CD4-positive, alpha-beta memory T cell (primary cell): ENCODE measurements around the gene SMCO1. TPM values are rescaled to one million over a fixed set of nuclear protein-coding genes. Genes with fewer than 3 reads are reported as not detected.
A peak's percentile ranks its signal among the peaks of the same experiment; 100 is the strongest.
"Not testable (repeated sequence)": the region's sequence is repeated elsewhere in the genome, so short reads cannot be mapped to it uniquely, and the experiment has no call there.

Experiments used
- CTCF ChIA-PET: fragments of 350-600 bp; sonication (Branson Sonifier 250); formaldehyde crosslinking; loops from one replicate; lab custom pipeline; 2021; ENCODE audit warnings: inconsistent platforms; ENCODE audit not compliant: partially characterized antibody; lab: Charles Lee
- POLR2A ChIA-PET: fragments of 350-600 bp; sonication (Branson Sonifier 250); formaldehyde crosslinking; loops from one replicate; lab custom pipeline; 2021; ENCODE audit not compliant: partially characterized antibody; lab: Charles Lee
- DNase-seq, 5 donors: peaks; one replicate each; pipeline versions ENCODE4 v3.0.0 to v3.0.0-alpha.2; 2020 to 2022; ENCODE audit warnings: mixed read lengths in 1 of 5
- H3K27ac ChIP-seq: one replicate; pipeline ENCODE4 v1.7.0; 2013; ENCODE audit warnings: low read depth, low read length
- H3K27me3 ChIP-seq: 2 replicates; pipeline ENCODE4 v1.7.0; 2013; ENCODE audit warnings: mild to moderate bottlenecking, low read length, moderate library complexity; ENCODE audit not compliant: insufficient read depth
- H3K36me3 ChIP-seq: 2 replicates; pipeline ENCODE4 v1.7.0; 2013; ENCODE audit warnings: mild to moderate bottlenecking, low read length, moderate library complexity; ENCODE audit not compliant: insufficient read depth
- H3K4me1 ChIP-seq: 2 replicates; pipeline ENCODE4 v1.7.0; 2013; ENCODE audit warnings: mild to moderate bottlenecking, low read length, moderate library complexity; ENCODE audit not compliant: insufficient read depth
- H3K4me3 ChIP-seq, 2 donors: one replicate each; pipeline ENCODE4 v1.7.0; 2013; ENCODE audit warnings: low read length in 2 of 2, mild to moderate bottlenecking in 1 of 2
- H3K9me3 ChIP-seq, 2 donors: one replicate each; pipeline ENCODE4 v1.7.0; 2013; ENCODE audit warnings: low read length in 2 of 2, control low read depth in 1 of 2; ENCODE audit not compliant: control insufficient read depth in 1 of 2
- H3K27ac Mint-ChIP-seq, 7 donors: one replicate each; pipeline ENCODE4 v1.8.0; 2020 to 2021; ENCODE audit warnings: mixed read lengths in 7 of 7, mild to moderate bottlenecking in 6 of 7, inconsistent platforms in 3 of 7, moderate library complexity in 3 of 7
- H3K27me3 Mint-ChIP-seq, 2 donors: one replicate each; pipeline ENCODE4 v1.8.0; 2020 to 2021; ENCODE audit warnings: mixed read lengths in 2 of 2
- H3K36me3 Mint-ChIP-seq, 2 donors: one replicate each; pipeline ENCODE4 v1.8.0; 2020 to 2021; ENCODE audit warnings: mixed read lengths in 2 of 2, inconsistent platforms in 1 of 2, mild to moderate bottlenecking in 1 of 2
- H3K4me1 Mint-ChIP-seq, 4 donors: one replicate each; pipeline ENCODE4 v1.8.0; 2020 to 2021; ENCODE audit warnings: mixed read lengths in 4 of 4, mild to moderate bottlenecking in 1 of 4
- H3K4me3 Mint-ChIP-seq, 8 donors: one replicate each; pipeline ENCODE4 v1.8.0; 2020 to 2021; ENCODE audit warnings: mixed read lengths in 8 of 8, mild to moderate bottlenecking in 7 of 8, moderate library complexity in 6 of 8, inconsistent platforms in 3 of 8
- H3K9me3 Mint-ChIP-seq, 8 donors: one replicate each; pipeline ENCODE4 v1.8.0; 2020 to 2021; ENCODE audit warnings: mixed read lengths in 8 of 8, mild to moderate bottlenecking in 5 of 8, inconsistent platforms in 3 of 8, moderate library complexity in 1 of 8
- intact Hi-C: fragments of 100-400 bp; cut with micrococcal nuclease; formaldehyde crosslinking; loops from one replicate; pipeline ENCODE4 v1.15.1; 2023
- polyA plus RNA-seq, 2 donors: library from polyadenylated mRNA; unstranded; fragments of 300-500 nt; fragmentation: Illumina TruSeq; gene quantifications; one replicate each; pipeline ENCODE4 v1.2.3, GENCODE V29; 2021
- total RNA-seq, 2 experiments: library from RNA; stranded (reverse); gene quantifications; one replicate each; pipeline ENCODE4 v1.2.3, GENCODE V29; 2021

Gene SMCO1
- total and polyA plus RNA-seq, 4 experiments from 2014 or later, result not detected

- DNase-seq, result no peak
- Mint-ChIP-seq H3K4me3 (no peak overlapping the region), H3K27me3 (no peaks in the 10 kb centered on the region), H3K9me3 (peaks cover 0 to 9% (median 6%) of the 10 kb centered on the region in 8 donors), H3K27ac (peak overlapping the region in 4 of 7 donors; percentile 30 to 85 (median 72)), H3K36me3 (peaks cover 10 to 29% of the 10 kb centered on the region in 2 donors), H3K4me1 (peaks cover 8 to 9% (median 9%) of the 10 kb centered on the region in 4 donors)
- H3K36me3 ChIP-seq, result no peaks in the 10 kb centered on the region
- CTCF ChIA-PET, result interaction anchor here (1.2 to 2.4 kb wide), 3 partner anchors 26 to 31 kb away, joined by 4 to 15 read pairs (median 5); no protein-coding TSS in a partner anchor
- POLR2A ChIA-PET, result interaction anchor here (1.4 kb wide), 1 partner anchor 14 kb away, joined by 3 read pairs; the partner anchor contains the start of genes FBXO45 and WDR53
- no peak overlapping the region for H3K27ac ChIP-seq
- no peaks in the 10 kb centered on the region for H3K9me3 ChIP-seq
- no peaks in the 10 kb centered on the region for H3K27me3 ChIP-seq
- no peak overlapping the region for H3K4me3 ChIP-seq
- intact Hi-C loops, result no loop called here
- H3K4me1 ChIP-seq, result peaks cover under 1% of the 10 kb centered on the region
Measured at GRCh38 chr3:196554205-196554604, 39.1 kb upstream of the SMCO1 start.

GRCh38 chr3:196553551-196553950 is 38.4 kb upstream of the SMCO1 start:
- Histone ChIP-seq H3K4me1 (no peaks in the 10 kb centered on the region), H3K4me3 (no peak overlapping the region), H3K27ac (no peak overlapping the region), H3K9me3 (no peaks in the 10 kb centered on the region), H3K36me3 (no peaks in the 10 kb centered on the region), H3K27me3 (no peaks in the 10 kb centered on the region)
- ChIA-PET POLR2A (interaction anchor here (1.4 kb wide), 1 partner anchor 15 kb away, joined by 3 read pairs; the partner anchor contains the start of genes FBXO45 and WDR53), CTCF (interaction anchor here (1.2 to 2.4 kb wide), 3 partner anchors 25 to 31 kb away, joined by 4 to 15 read pairs (median 5); no protein-coding TSS in a partner anchor)
- H3K4me1 Mint-ChIP-seq, result peaks cover 5% of the 10 kb centered on the region in 4 donors
- no peak for DNase-seq
- intact Hi-C loops, result no loop called here
- H3K36me3 Mint-ChIP-seq, result peaks cover 10 to 27% of the 10 kb centered on the region in 2 donors
- H3K9me3 Mint-ChIP-seq, result peaks cover 0 to 9% (median 6%) of the 10 kb centered on the region in 8 donors
- H3K4me3 Mint-ChIP-seq, result no peak overlapping the region
- no peaks in the 10 kb centered on the region for H3K27me3 Mint-ChIP-seq
- peak overlapping the region in 1 of 7 donors; percentile 12 for H3K27ac Mint-ChIP-seq

GRCh38 chr3:196552253-196552652 is 37.1 kb upstream of the SMCO1 start:
- no peak for DNase-seq
- Mint-ChIP-seq H3K9me3 (peaks cover 0 to 17% (median 11%) of the 10 kb centered on the region in 8 donors), H3K36me3 (peaks cover 14 to 25% of the 10 kb centered on the region in 2 donors), H3K27me3 (no peaks in the 10 kb centered on the region), H3K4me1 (peaks cover 3 to 5% (median 5%) of the 10 kb centered on the region in 4 donors), H3K4me3 (no peak overlapping the region), H3K27ac (no peak overlapping the region)
- POLR2A ChIA-PET, result no interaction called here
- H3K9me3 ChIP-seq, result no peaks in the 10 kb centered on the region
- no peaks in the 10 kb centered on the region for H3K36me3 ChIP-seq
- no peak overlapping the region for H3K4me3 ChIP-seq
- H3K27me3 ChIP-seq, result no peaks in the 10 kb centered on the region
- no peaks in the 10 kb centered on the region for H3K4me1 ChIP-seq
- intact Hi-C loops, result no loop called here
- CTCF ChIA-PET, result no interaction called here
- H3K27ac ChIP-seq, result no peak overlapping the region

GRCh38 chr3:196550172-196550571 is 35.0 kb upstream of the SMCO1 start:
- H3K36me3 ChIP-seq, H3K27ac ChIP-seq, CTCF ChIA-PET, H3K4me3 Mint-ChIP-seq, POLR2A ChIA-PET, DNase-seq, intact Hi-C loops, H3K27ac Mint-ChIP-seq, H3K9me3 ChIP-seq, H3K4me3 ChIP-seq, H3K4me1 Mint-ChIP-seq, H3K27me3 ChIP-seq, H3K4me1 ChIP-seq, H3K27me3 Mint-ChIP-seq: not testable (repeated sequence)
- Mint-ChIP-seq H3K9me3 (peaks cover 0 to 17% (median 11%) of the 10 kb centered on the region in 8 donors), H3K36me3 (peaks cover 10 to 14% of the 10 kb centered on the region in 2 donors)

GRCh38 chr3:196549312-196549711 is 34.2 kb upstream of the SMCO1 start:
- H3K27me3 ChIP-seq, H3K4me3 ChIP-seq, POLR2A ChIA-PET, H3K27me3 Mint-ChIP-seq, H3K9me3 ChIP-seq, H3K27ac ChIP-seq, H3K36me3 Mint-ChIP-seq, CTCF ChIA-PET, H3K36me3 ChIP-seq, H3K27ac Mint-ChIP-seq, intact Hi-C loops, H3K4me1 Mint-ChIP-seq, H3K4me3 Mint-ChIP-seq, H3K4me1 ChIP-seq, DNase-seq: not testable (repeated sequence)
- peaks cover 0 to 17% (median 11%) of the 10 kb centered on the region in 8 donors for H3K9me3 Mint-ChIP-seq

- Histone ChIP-seq H3K27me3 (no peaks in the 10 kb centered on the region), H3K4me3 (no peak overlapping the region), H3K4me1 (no peaks in the 10 kb centered on the region), H3K27ac (no peak overlapping the region), H3K9me3 (no peaks in the 10 kb centered on the region), H3K36me3 (no peaks in the 10 kb centered on the region)
- no peaks in the 10 kb centered on the region for H3K4me1 Mint-ChIP-seq
- H3K4me3 Mint-ChIP-seq, result no peak overlapping the region
- H3K27ac Mint-ChIP-seq, result no peak overlapping the region
- no peak for DNase-seq
- CTCF ChIA-PET, result interaction anchor here (0.5 to 1.5 kb wide), 3 partner anchors 18 to 138 kb away, joined by 3 to 4 read pairs (median 3); no protein-coding TSS in a partner anchor
- POLR2A ChIA-PET, result no interaction called here
- H3K27me3 Mint-ChIP-seq, result no peaks in the 10 kb centered on the region
- H3K9me3 Mint-ChIP-seq, result peaks cover 0 to 17% (median 11%) of the 10 kb centered on the region in 8 donors
- intact Hi-C loops, result no loop called here
- H3K36me3 Mint-ChIP-seq, result peaks cover 0 to 4% of the 10 kb centered on the region in 2 donors
Measured at GRCh38 chr3:196547067-196547466, 31.9 kb upstream of the SMCO1 start.

- H3K4me1 Mint-ChIP-seq, result no peaks in the 10 kb centered on the region
- Histone ChIP-seq H3K4me1 (no peaks in the 10 kb centered on the region), H3K27ac (no peak overlapping the region), H3K9me3 (no peaks in the 10 kb centered on the region), H3K27me3 (no peaks in the 10 kb centered on the region), H3K36me3 (no peaks in the 10 kb centered on the region), H3K4me3 (no peak overlapping the region)
- peaks cover 0 to 4% of the 10 kb centered on the region in 2 donors for H3K36me3 Mint-ChIP-seq
- peaks cover 0 to 17% (median 11%) of the 10 kb centered on the region in 8 donors for H3K9me3 Mint-ChIP-seq
- no peak overlapping the region for H3K27ac Mint-ChIP-seq
- no peak overlapping the region for H3K4me3 Mint-ChIP-seq
- intact Hi-C loops, result no loop called here
- ChIA-PET CTCF (interaction anchor here (0.5 to 1.5 kb wide), 3 partner anchors 18 to 139 kb away, joined by 3 to 4 read pairs (median 3); no protein-coding TSS in a partner anchor), POLR2A (no interaction called here)
- no peaks in the 10 kb centered on the region for H3K27me3 Mint-ChIP-seq
- DNase-seq, result no peak
Measured at GRCh38 chr3:196546537-196546936, 31.4 kb upstream of the SMCO1 start.
